Esophagus muscularis mucosa (tissue), 3 donors: Measurements from ENCODE around the gene NUP50.

Source experiments
- POLR2A ChIP-seq: fragments of 450-650 bp; IDR thresholded peaks from one replicate; pipeline ENCODE4 v1.6.1; 2017; ENCODE audit warnings: antibody characterized with exemption, moderate library complexity, mild to moderate bottlenecking, low read depth
- POLR2AphosphoS5 ChIP-seq, 2 donors: sonication (generic); formaldehyde crosslinking; IDR thresholded peaks; one replicate each; pipeline ENCODE4 v1.6.1; 2017; ENCODE audit warnings: antibody characterized with exemption in 2 of 2
- TF ChIP-seq, protein P1 (sequence below), 3 experiments: fragments of 200-600 bp in 2 of 3; fragments of 450-650 bp in 1 of 3; sonication (generic) in 2 of 3; IDR thresholded peaks; one replicate each; pipeline ENCODE4 v1.5.1; 2017 to 2019; ENCODE audit warnings: antibody characterized with exemption in 3 of 3, mild to moderate bottlenecking in 2 of 3, moderate library complexity in 1 of 3

DNA sequence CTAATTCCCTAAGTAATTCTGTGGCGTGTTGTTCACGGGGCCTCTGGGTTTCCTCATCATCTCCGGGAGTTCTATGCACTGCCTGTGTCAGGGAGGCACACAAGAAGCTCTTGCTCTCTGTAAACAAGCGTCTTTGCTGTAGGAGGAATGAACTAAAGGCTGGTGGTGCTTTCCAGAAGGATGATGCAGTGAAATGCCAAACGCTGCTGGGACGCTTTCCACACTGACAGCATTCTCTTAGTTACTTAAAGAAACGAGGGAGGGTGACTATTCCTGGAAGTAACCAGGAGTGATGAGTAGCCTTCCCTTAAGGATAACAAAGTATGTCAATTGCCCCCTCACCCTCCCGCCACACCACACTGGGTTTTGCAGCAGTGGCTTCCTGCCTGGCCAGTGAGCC lies 38.5 kb upstream of the NUP50 start:
- TF ChIP-seq, protein P1, sequence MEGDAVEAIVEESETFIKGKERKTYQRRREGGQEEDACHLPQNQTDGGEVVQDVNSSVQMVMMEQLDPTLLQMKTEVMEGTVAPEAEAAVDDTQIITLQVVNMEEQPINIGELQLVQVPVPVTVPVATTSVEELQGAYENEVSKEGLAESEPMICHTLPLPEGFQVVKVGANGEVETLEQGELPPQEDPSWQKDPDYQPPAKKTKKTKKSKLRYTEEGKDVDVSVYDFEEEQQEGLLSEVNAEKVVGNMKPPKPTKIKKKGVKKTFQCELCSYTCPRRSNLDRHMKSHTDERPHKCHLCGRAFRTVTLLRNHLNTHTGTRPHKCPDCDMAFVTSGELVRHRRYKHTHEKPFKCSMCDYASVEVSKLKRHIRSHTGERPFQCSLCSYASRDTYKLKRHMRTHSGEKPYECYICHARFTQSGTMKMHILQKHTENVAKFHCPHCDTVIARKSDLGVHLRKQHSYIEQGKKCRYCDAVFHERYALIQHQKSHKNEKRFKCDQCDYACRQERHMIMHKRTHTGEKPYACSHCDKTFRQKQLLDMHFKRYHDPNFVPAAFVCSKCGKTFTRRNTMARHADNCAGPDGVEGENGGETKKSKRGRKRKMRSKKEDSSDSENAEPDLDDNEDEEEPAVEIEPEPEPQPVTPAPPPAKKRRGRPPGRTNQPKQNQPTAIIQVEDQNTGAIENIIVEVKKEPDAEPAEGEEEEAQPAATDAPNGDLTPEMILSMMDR (IDR thresholded peaks at IDR 0.05) = no peak
- TF ChIP-seq POLR2A (no peak), POLR2AphosphoS5 (IDR thresholded peaks at IDR 0.05) (no peak)
